ENCODE results near the gene SLC38A2.

- TF ChIP-seq CTCF (IDR thresholded peaks at IDR 0.05) (no peak), POLR2A (IDR thresholded peaks at IDR 0.05) (no peak)
Measured at GRCh38 chr12:46364300-46364696, 8.3 kb downstream of the SLC38A2 start.
